NOMO-1 treated with DMSO at 0.1 percent for 48 hours (cell line): ENCODE data around the gene GCN1.

Experiments used
- DNase-seq: peaks from one replicate; lab custom pipeline; 2025; ENCODE audit not compliant: unreplicated experiment; lab: John Stamatoyannopoulos, UW

Gene GCN1

DNA sequence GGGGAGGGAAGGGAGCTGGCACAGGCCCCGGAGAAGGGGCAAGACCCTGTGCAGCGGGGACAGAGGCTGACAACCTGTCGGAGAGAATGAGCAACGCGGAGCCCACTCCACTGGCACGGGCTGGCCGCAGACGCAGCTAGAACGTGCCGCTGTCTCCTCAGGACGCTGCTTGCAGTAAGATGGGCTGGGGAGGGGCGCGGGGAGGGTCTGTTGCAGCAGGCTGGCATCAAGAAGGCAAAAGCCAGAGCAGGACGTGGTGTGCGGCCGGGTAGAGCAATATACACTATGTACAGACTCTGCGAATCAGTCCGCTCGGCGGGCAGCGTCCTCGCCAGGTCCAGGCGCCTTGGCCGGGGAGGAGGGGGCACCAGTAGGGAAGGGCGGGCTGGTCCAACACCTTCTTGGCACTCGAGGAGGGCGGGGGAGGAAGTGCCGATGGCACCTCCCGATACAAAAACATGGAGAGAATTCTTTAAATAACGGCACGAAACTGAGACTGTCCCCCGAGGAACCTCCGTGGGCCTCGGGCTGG lies 97.8 kb downstream of the GCN1 start:
- no peak for DNase-seq

- no peak for DNase-seq
Observed at GRCh38 chr12:120095736-120096135, 98.8 kb downstream of the GCN1 start.

DNA sequence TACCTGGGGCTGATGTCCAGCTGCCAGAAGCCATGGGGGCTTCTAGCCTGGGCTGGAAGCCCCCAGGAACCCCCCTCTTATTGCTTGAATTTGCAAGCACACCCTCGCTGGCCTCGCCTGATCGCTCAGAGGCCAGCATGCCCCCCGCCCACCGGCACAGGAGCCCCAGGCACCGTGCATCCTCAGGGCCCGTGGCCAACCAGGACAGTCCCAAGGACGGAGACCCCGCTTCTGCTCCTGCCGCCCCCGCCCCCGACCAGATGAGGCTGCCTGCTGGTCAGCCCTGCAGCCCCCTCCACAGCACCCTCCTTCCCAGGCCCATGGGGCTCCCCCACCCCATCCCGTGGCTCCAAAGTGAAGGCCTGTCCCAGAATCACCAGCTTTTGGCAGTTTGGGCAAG lies 99.2 kb downstream of the GCN1 start:
- DNase-seq: no peak

DNA sequence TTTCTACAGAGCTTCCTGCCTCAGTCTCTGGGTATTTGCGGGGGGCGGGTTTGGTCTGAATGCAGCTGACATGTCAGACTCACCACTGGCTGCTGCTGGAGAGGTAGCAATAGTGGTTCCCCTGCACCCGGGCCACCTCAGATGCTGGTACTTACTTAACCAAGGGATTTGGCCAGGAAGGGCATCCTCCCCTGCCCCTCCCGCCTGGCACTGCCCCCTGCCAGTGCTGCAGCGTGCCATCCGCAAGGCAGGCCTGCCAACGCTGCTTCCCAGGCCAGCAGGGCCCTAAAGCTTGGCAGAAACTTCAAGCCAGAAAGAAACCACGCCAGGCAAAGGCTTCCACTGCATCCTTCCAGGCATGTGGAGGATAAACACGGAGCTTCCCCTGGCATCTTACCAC lies 100.0 kb downstream of the GCN1 start:
- DNase-seq: no peak

DNA sequence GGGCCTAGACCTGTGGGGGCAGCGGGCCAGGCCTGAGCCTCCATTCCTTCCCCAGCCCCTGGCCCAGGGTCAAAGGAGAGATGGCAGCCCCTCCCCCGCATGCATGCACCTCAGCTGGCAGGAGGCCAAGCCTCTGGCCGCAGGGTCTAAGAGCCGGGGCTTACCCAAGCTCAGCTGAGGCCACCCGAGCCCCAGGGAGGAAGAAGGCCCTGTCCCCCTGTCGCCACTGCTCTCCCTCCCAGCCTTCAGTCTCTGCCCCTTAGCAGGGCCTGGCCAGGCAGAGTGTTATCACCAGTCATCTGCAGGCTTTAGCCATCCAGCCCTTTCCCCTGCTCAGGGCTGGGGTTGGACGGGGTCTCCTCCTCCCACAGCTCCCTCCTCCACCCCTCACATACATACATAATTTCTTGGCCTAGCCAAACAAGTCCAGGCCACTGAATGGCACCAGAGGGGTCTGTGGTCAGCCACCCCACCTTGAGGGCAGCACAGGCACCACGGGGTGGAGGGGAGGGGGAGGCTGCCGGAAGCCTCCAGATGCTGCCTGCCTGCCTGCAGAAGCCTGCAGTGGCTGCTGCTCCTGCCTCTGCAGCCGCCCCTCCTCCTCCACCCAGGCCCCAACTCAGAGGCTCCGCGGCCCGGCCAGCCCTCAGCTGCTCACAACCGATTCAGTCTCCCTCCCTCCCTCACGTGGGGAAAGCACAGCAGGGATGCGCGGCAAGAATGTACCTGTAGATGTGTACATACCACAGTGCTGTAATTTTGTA lies 100.7 kb downstream of the GCN1 start:
- no peak for DNase-seq

DNA sequence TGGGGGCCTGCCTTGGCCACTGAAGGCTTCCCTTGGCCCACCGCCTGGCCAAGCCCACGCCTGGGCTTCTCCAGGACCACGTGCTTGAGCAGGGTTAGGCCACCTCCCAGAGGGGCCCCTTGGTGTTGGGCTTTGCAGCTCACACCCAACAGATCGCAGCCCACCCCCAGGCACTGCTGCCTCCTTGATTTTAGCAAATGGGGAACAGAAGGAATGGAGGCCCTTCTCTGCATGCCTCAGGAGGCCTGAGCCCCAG lies 101.3 kb downstream of the GCN1 start:
- DNase-seq: no peak

DNA sequence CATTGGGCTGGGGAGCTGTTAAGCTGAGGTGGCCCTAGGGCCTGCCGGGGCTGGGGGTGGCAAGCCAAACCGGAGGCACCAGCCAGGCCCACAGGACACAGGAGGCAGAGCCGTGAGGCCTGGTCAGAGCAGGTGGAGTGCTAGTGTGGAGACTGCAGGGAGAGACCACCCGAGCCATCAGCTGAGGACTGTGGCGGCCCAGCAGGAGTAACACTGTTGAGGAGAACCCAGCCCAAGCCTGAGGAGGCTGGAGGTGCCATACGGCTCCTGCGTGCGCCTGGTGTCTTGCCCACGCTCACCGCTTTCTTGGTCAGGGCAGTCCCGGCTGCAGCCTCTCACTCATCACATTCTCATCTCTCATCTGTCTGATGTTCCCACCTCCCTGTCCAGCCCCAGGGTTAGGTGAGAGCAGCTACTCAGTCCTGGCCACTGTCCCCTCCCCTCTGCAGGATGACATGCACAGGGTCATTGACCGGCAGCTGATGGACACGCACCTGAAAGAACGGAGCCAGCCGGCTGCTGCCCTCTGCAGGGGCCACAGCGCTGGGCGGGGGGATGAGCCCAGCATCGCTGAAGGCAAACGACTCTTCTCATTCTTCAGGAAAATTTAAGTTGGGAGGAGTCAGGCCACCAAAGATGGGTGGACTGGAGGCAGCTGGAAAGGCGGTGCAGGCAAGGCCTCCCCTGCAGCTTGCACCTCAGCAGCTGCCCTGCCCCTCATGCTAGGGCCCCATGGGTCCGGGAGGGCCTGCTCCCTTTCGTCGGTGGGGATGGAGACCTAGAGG lies 101.8 kb downstream of the GCN1 start:
- no peak for DNase-seq

DNA sequence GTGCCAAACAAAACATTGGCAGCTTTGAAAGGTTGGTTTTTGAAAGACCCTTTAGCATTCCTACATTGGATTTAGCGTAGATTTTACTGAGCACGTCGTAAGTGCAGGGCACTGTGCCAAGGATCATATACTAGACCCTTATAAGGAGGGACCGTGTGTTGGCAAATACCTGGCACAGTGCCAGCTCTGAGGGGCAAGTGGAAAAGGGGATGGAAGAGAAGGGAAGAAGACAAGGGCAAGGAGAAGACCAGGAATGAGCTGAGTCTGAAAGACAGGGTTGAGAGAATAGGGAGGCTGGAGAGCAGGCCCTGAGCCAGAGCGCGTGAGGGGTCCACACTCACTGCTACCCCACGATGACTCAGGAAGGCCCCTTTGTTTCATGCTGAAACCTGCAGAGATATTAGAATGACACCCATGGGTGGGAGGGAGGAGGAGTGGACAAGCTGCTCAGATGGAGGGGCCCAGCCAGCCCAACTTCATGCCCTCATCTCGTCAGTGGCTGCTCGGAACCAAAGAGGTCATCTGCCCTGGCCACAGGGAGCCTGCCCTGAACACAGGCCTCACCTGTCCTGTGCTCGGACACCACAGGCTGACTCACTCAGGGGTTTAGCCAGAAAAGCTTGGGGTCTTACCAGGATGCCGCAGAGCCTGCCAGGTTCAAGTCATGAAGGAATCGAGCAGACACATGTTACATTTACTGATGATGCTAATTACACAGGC lies 103.0 kb downstream of the GCN1 start:
- no peak for DNase-seq

DNA sequence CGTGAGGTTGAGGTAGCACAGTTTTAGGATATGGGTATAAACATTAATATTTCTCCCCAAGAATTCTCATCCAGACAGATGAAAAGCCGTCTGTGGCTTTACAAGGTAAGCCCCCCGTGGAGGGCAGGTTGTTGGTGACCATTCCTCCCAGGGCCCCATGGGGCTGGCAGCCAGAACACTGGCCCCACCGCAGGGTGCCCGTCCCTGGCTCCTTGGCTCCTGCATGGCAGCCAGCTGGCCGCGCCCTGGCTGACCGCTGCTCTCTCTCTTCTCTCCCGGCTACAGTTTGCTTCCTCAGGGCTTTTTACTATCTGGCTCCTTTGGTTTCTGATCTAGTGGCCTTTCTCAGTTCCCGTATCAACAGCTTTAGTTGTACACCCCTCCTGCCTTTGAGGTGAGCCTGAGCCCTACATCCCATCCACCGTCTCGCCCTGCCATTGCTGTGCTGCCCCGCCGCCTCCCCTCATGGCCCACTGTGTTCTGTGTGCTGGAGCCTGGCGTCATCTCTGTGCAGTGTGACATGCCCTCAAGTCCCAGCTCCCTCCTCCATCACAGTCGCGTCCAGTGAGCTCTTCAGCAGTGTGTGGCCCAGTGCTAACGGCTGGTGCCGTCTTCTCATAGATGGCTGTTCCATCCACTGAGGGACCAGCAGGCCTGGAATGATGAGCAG lies 103.8 kb downstream of the GCN1 start:
- no peak for DNase-seq

DNA sequence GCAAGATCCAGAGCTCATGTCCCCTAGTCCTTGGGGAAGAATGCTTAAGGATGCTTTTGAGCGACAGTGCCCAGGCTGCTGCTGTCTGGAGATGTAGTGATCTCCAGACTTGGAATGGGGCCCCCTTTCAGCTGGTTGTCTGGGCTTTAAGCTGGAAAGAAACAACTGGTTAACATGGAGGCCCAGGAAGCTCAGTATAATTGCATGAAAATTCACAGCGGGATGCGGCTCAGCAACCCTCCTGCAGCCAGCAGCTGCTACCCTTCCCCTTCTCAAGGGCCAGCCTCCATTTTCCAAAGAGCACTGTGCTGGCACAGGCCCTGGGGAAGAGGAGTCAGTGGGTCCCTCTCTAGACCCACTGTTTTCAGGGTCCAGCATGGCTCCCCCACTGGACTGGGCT lies 104.3 kb downstream of the GCN1 start:
- DNase-seq: no peak

DNA sequence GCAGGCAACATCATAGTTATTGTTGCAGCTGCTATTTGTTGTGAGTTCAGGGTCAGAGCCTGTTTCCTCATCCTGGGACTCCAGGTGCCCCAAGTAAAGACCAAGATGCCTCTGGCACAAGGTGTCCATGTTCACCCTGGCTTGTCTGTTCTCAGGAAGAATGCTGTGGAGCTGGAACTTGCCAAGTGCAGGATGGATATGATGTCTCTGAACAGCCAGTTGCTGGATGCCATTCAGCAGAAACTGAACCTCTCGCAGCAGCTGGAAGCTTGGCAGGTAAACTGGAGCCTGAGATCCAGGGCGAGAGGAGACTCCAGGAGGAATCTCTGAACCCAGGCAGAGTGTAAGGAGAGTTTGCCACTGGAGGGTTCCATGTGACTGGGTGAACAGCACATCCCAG lies 104.7 kb downstream of the GCN1 start:
- no peak for DNase-seq

- DNase-seq: no peak
Observed at GRCh38 chr12:120089105-120089504, 105.4 kb downstream of the GCN1 start.

- DNase-seq: peak; percentile 99
Observed at GRCh38 chr12:120086801-120087621, 107.5 kb downstream of the GCN1 start.

DNA sequence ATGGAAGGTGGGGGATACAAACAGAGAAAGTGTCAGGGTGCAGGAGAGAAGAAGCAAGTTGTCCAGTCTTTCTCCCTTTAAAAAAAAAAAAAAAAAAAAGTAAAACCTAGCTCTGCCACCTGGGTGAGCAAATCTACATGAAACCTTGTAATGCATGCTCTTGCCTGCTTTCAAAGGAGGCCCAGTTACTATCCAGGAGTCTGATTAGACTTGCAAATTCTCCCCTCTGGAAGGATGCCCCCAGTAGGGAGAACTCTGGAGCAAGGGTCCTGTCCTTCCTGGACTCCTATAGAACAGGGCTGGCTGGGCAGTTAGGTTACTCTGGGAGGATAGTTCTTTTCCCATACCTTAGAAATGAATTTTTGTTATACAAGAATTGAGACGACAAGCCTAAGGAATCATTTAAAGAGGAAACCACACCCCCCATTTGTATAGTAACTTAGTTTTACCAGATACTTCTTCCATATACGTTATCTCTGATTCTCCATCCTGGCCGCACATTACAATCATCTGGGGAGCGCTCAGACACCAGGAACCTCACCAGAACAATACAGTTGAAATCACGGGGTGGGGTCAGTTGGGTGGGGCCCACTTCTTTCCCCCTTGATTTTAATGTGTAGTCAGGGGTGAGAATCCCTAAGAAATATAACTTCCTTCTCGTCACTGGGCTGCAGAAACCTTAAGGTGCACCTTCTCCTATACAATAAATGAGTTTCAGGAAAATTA lies 108.4 kb downstream of the GCN1 start:
- DNase-seq: no peak

DNA sequence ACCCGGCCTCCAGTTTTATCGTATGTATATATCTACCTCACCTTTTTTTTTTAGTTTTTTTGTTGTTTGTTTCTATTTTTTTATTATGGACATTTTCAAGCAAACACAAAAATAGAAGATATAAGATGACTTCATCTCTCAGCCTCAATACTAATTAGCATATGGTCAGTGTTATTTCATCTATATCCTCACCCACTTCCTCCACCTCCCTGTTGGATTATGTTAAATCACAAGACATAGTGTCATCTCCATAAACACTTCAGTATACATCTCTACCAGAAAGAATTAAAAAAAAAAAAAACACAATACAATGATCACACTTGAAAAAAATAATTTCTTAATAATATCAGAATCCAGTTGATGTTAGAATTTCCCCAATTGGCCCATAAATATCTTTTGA lies 112.9 kb downstream of the GCN1 start:
- DNase-seq: no peak

DNA sequence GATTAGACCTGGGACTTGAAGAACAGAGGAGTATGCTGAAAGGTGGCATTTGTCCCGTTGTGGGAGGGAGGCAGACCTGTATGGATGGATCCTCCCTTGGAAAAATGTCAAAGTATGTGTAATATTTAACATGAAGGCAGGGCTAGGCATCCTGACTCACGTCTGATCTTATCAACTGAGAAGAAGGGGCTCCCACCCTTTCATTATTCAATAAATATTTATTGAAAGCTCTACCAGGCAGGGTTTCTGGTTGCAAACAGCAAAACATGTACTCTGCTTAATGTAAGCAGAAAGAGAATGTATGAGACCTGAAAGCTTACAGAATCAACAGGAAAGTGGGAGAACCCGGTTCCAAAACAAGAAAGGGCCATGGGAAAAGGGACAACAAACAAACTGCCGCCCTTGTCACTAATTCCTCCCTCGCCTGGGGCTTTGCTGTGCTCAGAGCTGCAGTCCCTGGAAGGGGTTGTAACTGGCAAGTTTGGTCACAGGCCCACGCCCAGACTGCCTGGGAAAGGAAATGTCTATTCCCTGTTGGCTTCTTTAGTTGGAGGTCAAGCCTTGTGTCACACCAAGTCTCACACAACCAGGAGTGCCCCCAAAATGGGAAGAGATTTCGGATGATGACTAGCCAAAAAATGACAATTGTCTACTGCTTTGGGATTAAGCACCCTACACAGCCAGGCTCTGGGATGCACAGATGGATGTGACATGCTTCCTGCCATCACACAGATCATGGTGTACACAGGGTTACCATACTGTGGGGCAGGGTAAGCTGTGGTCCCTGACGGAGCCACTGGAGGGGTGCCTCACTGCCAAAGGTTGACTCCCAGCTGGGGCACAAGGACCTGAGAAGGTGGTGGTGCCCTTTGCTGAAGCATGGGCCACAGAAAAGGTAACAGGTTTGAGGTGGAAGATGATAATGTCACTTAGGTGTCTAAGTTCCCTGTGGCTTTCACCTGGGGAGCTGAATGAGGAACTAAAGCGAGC lies 114.8 kb downstream of the GCN1 start:
- DNase-seq: no peak

DNA sequence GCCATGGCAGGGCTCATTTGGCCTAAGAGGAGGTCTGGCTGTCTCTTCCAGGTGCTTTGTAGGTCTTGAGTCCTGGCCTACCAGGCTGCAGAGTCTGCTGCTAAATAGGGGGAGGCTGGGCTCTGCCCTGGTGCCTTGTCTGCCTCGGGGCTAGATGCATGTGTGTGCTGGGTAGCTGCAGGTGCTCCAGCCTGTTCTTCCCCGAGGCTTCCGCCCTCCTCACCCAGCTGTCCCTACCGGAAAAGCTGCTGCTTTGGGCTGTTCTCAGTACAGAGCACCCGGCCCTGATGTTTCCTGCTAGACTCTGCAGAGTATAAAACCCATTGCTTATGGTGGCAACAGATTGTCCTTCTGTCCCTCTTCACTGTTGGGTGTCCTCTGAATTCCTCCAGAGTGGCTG lies 115.6 kb downstream of the GCN1 start:
- DNase-seq: no peak

DNA sequence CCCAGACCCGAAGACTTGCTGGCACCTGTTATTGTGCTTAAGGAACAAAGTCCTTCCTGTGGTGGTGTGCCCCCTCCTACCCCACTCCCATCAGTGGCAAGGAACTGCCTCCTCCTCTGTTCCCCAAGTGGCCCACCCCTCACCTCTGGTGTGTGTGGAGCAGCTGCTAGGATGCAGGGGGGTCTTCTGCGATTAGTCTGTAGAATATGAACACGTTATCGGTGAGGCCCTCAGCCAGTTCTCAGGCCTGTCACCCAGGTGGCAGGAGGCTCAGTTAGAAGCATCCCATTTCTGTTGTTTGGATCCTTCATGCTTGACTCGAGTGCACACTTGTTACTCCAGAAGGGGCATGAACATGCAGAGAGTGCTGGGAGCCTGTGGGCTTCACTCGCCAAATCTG lies 117.3 kb downstream of the GCN1 start:
- no peak for DNase-seq
